Measurements from ENCODE around the gene STAT1. TPM values are rescaled to one million over a fixed set of nuclear protein-coding genes. Genes with fewer than 3 reads are reported as not detected.

The STAT1 gene
- 51.0 TPM for total RNA-seq

- peak; percentile 98 for ATAC-seq
Measured at GRCh38 chr2:191013932-191014652, at the start of gene STAT1. Gene STAT1 (minus strand): TSS chr2:191014171. CDS start chr2:191010003, 4,168 bp downstream.

GRCh38 chr2:191063584-191063983 lies 49.6 kb upstream of the STAT1 start:
- no peak for ATAC-seq

GRCh38 chr2:191061381-191061980 lies 47.5 kb upstream of the STAT1 start:
- ATAC-seq: no peak

DNA sequence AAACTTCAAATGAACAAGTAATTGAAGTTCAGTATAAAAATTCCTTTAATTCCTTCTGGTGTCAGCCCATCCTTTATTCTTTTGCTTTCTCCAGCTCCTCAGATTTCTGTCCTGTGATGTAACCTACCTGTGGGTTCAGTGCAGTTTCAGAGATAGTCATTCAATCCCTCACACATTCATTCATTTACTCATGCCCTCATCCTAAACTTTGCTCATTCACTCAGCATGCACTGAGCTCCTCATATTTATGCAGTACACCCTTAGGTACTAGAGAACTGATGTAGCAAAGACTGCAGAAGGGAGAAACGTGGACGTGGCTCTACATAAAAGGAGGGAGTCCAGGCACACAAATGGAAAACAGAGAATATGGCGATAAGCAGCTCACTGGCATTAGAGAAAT lies 45.3 kb upstream of the STAT1 start:
- ATAC-seq: no peak

DNA sequence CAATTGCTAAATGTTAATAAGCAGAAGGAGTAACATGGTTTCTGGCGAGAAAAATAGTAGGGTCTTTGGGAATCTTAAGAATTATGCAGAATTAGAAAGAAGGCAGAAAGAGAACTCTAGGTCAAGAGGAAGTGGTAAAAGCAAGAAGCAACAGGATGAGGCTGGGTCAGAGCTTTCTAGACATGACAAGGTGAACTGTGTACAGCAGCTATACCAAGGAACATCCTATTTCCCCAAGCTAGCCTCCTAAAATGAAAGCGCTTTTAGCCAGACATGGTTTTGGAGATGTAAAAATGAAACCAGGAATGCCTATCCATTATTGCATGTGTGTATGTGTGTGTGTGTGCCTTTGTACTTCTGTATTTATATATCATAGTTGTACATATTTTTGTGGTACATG lies 42.3 kb upstream of the STAT1 start:
- ATAC-seq: no peak

DNA sequence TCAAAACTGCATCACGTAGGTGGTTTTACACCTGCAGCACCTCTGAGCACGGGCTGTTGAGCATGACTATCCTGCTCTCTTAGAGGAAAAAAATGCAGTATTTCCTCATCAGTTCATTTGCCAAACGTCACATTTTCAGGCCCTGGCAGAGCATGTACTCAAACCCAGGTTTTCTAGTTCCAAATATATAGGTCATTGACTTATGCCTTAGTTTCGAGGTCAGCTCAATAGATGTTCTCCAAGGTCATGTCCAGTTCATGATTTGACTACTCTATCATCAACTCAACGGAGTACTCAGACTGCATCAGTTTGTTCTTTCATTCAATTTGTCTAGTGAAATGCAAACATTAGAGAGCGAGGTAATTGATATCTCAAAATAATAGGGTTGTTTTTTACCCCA lies 39.3 kb upstream of the STAT1 start:
- no peak for ATAC-seq

- peak; percentile 50 for ATAC-seq
Measured at GRCh38 chr2:191051825-191052778, 38.1 kb upstream of the STAT1 start.

- ATAC-seq: peak; percentile 11
Measured at GRCh38 chr2:191051177-191051576, 37.2 kb upstream of the STAT1 start.

DNA sequence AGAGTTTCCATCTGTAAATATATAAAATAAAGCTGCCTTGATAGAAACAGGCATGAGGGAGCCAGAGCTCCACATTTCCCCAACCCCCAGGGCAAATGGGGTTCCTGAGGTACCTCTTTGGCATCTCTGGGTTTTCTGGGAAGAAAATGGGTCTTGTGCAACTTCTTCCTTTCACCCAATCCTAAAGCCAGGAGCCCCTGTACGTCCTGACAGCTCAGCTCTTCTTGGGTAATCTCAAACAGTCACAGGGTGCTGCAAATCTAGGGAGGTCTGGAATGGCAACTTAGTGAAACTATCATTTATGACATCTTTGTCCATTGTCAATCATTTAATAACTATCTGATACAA lies 36.6 kb upstream of the STAT1 start:
- ATAC-seq: no peak

DNA sequence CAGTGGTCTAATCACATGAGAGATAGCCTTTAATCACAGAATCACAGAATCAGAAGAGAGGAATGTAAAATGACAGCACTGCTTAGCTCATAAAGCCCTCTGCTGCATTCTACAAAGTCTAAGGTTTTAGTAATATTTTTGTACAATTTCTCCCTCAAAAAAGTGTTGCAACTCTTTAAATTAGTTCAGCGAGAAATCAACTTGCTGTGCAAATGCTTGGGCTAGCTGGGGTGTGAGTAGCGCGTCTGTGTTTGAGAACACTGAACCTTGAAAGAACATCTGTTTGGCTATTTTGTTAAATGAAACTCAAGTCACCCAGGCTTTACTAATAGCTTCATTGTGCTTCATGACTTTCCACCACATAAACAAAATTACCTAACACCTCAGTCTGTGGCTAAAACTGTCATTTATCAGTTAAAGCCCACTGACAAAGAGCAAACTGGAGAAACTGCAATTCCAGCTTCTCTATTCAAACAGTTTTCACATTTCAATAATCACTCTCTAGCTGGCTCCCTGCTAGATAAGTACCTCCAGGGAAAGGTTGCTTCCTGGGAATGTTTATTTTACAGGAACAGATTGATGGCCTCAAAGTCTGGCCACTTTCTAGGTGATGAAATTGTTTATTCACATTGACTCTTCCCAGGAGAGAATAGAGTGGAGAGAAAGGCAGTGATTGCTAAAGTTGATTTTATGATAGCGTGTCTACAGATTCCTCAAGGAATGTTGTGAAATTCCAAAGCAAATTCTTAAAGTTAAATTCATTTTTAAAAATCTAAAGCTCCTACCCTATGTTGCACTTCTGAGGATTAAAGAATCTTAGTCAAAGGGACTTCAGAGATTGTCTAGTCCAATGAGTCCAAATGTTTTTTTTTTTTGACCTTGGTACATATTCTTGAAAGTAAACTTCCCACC lies 36.0 kb upstream of the STAT1 start:
- no peak for ATAC-seq

- peak; percentile 16 for ATAC-seq
Measured at GRCh38 chr2:191048073-191048472, 34.1 kb upstream of the STAT1 start.

DNA sequence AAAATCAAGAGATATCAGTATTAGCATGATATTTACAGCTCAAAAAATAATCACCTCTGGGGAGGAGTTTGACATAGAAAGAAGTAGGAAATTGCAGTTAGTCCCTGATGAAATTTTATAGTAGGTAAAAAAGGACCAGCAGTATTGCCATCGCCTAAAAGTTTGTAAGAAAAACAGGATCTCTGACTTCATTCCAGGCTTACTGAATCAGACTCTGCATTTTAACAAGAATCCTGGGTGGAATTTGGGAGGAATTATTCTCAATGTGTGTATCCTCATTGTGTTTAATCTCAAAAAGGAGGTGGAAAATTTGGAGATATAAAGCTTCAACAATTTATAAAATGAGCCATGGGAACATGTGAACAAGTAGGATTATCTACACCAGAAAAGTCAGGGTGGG lies 31.2 kb upstream of the STAT1 start:
- no peak for ATAC-seq

GRCh38 chr2:191043438-191043837 lies 29.5 kb upstream of the STAT1 start:
- ATAC-seq: peak; percentile 17

DNA sequence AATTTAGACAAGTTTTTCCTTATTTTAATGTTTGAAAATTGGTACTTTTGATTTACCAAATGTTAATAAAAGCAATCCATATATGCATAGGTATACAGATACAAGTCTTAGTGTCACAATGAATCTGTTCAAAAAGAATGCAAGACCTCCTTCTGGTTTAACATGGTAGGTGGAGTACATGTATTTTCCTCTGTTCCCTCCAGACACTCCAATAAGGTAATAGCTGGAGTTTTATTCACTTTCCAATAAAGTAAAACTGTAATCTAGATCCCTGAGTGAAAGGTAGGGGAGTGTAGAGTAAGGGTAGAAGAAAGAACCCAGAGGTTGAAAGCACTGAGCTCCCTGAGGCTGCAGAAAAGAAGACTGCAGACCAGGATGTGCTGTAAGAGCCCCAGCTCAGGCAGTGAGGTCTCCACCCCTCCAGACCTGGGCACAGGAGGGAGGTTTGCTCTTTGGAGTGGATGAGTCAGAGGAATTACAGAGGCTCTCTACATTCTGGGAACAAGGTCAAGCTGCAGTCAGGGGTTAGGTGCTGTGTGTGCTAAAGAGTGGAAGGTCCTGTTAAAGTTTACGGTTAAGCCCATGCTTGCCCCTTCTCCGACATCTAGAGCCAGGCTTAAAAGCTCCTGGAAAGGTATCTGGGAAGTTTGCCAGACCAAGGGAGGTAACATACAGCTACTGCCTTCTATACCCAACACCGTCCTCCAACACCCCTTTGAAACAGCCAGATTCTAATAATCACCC lies 27.6 kb upstream of the STAT1 start:
- peak; percentile 97 for ATAC-seq

- no peak for ATAC-seq
Measured at GRCh38 chr2:191039616-191040015, 25.6 kb upstream of the STAT1 start.

GRCh38 chr2:191038741-191039140 lies 24.8 kb upstream of the STAT1 start:
- ATAC-seq: no peak

GRCh38 chr2:191038241-191038725 lies 24.3 kb upstream of the STAT1 start:
- peak; percentile 70 for ATAC-seq

GRCh38 chr2:191037351-191037750 lies 23.4 kb upstream of the STAT1 start:
- no peak for ATAC-seq

- ATAC-seq: no peak
Measured at GRCh38 chr2:191036363-191036762, 22.4 kb upstream of the STAT1 start.

DNA sequence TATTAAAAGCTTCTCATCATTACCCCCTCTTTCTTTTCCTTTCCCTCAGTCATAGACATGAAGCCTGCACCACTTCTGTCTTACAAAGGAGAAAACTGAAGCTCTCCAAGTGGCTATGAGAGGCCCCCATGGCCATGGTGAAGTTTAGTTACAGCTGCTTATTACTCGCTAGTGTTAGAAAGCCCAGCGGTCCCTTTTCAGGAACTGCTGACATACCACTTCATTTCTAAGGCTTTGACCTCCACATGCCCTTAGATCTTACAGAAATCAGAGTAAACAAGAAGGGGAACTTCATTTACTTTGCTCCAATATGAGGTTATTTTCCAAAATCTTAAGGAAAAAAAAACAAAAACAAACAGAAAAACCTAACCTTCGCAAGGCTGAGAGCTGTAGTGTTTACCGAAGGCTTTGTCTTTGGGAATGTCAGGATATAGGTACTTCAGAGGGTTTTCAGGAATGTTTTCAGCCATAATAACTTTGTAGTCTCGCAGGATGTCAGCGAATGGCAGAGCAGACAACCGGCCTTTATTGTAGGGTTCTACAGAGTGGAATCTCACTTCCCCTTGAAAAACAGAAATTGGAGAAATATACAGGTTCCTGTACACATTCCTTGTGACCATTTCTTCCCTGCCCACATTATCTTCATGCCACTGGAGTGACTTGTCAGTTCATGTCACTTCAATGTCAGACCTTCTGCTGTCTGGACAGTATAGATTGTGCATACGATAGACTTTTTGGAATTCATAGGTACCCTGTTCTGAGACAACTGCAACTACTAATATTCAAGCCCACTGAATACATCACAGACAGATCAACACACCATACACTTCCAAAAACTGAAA lies 18.8 kb upstream of the STAT1 start:
- no peak for ATAC-seq

Data from esophagus mucosa (tissue), 1 donor.